ENCODE measurements around the gene SETSIP.
"Not testable (repeated sequence)": the region's sequence is repeated elsewhere in the genome, so short reads cannot be mapped to it uniquely, and the experiment has no call there.

Gene SETSIP, protein sequence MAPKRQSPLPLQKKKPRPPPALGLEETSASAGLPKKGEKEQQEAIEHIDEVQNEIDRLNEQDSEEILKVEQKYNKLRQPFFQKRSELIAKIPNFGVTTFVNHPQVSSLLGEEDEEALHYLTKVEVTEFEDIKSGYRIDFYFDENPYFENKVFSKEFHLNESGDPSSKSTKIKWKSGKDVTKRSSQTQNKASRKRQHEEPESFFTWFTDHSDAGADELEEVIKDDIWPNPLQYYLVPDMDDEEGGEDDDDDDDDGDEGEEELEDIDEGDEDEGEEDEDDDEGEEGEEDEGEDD

DNA sequence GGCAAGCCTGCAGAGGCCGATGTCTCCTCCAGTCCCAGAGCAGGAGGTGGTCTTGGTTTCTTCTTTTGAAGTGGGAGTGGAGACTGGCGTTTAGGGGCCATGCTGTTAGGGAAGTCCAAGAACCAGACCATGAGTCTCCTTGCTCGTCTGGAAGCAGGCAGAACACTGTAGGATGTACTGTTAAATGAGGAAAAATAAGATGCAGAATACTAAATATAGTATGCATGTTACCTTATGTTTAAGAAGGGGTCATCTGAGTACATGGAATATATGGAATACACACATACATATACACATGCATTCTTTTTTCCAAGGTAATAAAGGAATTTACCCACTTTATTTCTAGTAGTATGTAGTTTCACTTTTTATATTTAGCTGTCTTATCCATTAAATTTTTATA, at the start of gene SETSIP:
SETSIP (minus strand) TSS at position 101 of the 400 bp plus-strand sequence; CDS start at position 101, 0 bp downstream.
- DNase-seq = no peak

DNA sequence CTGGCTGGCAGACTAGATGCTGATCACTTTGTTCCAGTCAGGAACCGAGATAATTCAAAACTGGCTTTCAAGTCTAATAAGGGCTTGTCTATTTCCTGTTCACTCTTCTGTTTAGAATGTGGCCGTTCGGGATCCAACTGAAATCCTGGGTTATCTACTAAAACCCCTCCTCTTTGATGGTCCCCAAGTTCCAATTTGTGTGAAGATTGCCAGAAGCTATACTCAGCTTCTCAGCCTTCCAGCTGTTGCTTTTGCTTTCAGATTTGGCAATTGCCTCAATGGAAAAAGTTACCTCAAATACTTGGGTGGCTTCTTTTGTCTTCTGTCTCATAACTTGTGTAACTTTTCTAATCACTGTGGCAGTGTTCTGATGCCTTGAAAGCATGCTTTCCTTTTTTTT, 48.7 kb upstream of the SETSIP start:
- no peak for DNase-seq

DNA sequence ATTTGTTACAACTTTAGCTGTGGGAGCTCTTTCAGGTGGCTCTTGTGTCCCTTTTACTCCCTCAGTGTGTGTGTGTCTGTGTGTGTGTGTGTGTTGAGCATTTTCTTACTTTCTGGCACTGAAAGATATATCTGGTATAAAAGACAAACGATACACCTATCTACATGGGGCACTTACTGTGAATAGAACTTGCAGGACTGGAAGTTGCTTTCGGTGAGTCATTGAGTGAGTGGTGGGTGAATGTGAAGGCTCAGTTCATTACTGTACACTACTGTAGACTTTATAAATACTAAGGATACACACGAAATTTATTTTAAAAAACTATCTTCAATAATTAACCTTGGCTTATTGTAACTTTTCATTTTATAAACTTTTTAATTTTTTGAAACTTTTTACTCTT, 43.6 kb upstream of the SETSIP start:
- DNase-seq = no peak

DNA sequence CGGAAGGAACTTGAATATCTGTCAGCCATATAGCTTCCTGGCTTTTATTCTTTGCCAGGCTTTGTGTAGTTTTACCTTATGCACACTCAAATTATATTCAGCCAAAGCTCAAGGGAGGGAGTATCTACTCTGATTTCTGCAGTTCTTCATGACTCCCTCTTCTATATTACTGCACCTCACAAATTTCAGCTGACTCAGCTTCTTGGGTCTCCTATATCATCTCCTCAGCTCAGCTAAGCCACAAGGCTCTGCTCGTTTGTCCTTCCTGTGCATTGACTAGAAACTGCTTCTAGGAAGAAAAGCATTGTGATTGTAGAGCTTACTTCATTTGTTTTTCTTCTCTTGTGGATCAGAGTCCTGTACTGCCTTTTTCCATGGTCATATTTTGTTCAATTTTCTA, 42.3 kb upstream of the SETSIP start:
- no peak for DNase-seq

DNA sequence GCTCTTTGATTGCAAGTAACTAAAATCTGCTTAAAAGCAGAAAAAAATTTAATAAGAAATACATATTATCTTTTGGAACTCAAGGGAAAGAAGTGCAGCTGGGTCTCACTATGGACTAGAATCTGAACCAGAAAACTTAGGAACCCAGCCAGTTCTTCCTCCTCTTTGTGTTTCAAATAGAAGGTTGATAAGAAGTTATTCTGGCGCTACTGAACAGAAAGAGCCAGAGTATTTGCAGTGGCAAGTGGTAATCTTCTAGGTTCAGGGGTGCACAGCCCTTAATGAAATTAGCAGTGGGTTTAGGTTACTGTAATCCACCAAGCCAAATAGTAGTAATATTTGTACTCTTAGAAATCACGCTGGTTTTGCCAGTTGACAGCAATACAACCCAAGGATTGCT, 33.4 kb upstream of the SETSIP start:
- no peak for DNase-seq

DNA sequence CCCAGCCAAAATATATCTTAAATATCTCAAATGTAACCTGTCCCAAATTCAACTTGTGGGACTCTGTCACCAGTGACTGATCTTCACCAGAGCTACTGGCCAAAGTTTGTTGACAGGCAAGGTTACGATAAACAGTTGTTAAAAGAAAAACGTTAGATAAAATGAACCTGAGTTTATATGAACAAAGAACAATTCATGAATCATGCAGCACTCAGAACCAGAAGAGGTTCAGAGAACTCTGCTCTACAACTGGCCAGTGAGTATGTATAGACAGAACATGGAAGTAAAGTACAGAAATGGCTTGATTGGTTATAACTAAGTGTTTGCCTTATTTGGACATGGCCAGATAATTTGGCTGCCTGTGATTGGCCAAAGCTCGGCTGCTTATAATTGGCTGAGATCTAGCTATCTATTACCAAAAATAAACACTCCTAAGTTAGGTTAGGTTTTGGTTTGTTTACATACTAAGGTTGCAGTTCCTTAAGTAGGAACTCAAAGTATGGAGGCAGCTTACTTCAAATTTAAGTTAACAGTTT, 30.4 kb upstream of the SETSIP start:
- no peak for DNase-seq

DNA sequence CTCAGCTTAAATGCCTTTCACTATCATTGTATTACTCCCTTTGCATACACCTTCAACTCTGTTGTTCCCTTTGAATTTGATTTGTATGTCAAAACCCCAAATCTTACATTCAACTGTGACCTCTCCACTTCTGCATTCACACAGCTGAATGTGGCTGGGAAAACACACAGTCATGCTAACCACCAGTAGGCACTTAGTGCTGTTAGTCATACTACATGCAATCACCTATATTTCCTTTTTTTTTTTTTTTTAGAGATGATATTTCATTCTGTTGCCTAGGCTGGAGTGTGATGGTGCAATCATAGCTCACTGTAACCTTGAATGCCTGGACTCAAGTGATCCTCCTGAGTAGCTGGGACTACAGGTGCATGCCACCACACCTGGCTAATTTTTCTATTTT, 21.1 kb upstream of the SETSIP start:
- DNase-seq = no peak

DNA sequence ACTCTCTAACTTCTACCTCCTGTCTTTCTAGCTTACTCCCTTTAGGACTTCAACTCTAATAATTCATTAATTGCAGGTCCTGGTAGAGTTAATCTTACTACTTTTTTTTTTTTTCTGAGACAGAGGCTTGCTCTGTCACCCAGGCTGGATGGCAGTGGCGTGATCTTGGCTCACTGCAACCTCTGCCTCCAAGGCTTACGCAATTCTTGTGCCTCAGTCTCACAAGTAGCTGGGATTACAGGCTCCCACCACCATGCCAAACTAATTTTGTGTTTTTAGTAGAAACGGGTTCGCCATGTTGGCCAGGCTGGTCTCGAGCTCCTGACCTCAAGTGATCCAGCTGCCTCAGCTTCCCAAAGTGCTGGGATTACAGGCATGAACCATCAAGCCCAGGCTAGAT, 20.7 kb upstream of the SETSIP start:
- DNase-seq = no peak

DNA sequence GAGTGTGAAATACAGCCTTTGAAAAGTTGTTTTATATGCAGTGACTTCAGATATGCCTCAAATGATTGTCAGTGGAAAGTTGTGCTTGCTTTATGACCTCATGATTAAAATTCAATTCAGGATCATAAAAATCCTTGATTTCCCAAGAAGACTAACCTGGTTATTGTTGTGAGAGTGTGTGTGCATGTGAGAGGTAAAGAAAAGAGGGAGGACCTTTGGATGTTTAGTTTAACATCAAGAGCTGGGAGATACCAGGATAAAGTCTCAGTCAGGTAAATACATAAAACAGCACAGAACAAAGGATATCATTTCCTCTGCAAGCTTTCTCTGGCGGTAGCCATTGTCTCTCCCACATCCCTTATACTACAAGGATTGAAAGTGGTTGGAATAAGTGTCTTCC, 19.4 kb upstream of the SETSIP start:
- no peak for DNase-seq

DNA sequence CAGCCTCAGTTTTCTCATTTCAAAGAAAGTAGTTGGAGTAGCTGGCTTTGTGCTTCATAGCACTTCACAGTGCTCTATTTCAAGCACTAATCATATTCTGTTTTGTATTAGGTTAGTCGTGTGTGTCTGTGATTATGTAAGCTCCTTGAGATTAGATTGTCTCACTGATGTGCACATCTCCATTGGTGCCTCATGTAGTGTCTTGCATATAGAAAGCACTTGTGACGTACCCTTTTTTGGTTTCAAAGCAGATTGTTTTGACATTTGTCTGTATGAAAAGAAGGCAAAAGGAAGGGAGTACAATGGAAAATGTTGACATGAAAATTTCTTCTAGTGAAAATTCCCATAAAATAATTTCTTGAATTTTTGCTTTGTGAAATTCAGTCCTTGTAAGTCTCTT, 18.9 kb upstream of the SETSIP start:
- DNase-seq = no peak

DNA sequence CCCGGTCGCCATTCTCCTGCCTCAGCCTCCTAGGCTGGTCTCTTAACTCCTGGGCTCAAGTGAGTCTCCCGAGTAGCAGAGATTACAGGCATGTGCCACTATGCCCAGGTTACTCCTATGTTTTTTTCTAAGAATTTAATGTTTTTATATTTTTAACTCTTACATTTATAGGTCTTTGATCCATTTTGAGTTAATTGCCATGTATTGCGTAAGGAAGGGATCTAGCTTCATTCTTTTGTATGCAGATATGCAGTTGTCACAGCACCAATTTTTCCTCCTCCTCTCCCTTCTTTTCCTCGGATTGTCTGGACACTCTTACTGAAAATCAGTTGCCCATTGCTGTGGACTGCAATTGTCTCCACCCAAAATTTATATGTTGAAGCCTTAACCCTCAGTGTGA, 16.4 kb upstream of the SETSIP start:
- DNase-seq = no peak

DNA sequence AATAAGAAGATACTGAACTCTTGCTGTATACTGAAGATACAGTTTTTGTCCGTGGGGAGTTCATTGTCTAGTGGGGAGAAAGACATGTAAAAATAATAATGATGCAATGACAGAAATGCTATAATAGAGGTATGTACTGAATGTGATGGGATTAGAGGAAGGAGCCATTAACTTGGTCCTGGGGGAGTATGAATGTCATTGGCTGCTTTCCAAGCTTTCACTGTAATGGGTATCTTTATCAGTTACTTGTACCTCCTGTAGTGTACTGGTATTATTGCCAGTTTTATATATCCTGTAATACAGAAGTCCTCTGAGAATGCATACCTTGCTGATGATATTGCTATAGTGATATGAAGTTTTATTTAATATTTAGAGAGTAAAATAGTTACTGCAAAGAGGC, 12.3 kb upstream of the SETSIP start:
- DNase-seq = no peak

DNA sequence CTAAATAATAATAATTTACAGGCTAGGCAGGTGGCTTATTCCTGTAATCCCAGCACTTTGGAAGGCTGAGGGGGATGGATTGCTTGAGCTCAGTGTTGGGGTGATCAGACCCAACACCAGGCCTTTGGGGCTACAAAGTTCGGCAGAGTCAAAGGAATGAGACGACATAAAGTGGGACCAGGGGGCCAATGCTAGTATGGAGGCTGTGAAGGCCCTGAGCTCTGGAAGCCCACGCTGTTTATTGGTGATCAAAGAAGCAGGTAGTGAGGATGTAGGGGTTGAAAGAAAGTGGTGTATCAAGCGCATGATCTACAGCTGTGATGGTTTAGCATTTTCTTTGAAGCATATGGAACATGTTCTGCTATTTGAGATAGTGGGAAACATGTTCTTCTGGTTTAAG, 10.5 kb upstream of the SETSIP start:
- DNase-seq = no peak

DNA sequence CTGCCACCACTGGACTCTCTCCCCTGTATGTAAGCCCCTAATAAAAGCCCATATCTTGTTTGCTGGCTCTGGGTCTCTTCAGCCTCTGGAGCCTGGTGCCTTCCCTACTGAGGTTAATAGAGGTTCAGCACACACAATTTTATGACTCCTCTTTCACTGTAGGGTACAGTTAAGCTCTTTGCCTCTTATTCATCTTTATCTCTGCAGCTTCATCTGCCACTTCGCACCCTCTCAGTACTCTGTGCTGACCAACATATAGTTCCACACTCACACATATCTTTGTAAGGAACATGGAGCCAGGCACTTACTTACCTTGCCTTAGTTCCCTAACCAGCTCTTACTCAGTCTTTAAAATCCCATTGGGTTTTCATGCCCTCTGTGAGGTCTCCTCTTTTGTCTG, 9.4 kb upstream of the SETSIP start:
- no peak for DNase-seq

DNA sequence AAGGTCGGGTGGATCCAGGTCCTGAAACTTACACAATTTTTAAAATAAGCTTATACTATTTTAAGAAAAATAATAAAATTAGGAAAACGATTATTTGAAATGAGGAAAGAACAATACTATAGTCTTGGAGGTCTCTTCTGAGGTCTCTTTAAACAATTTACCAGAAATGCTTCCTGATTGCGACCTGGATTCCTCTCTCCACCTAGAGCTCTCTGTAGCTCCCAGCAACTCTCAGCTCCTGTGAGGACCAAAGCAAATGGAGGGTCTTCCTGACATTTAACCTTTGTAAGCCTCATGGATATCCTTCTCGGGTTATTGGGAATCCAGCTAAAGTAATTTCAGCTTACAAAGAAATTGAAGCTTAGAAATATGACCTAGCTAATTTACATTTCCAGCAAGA, 5.8 kb upstream of the SETSIP start:
- DNase-seq = no peak

DNA sequence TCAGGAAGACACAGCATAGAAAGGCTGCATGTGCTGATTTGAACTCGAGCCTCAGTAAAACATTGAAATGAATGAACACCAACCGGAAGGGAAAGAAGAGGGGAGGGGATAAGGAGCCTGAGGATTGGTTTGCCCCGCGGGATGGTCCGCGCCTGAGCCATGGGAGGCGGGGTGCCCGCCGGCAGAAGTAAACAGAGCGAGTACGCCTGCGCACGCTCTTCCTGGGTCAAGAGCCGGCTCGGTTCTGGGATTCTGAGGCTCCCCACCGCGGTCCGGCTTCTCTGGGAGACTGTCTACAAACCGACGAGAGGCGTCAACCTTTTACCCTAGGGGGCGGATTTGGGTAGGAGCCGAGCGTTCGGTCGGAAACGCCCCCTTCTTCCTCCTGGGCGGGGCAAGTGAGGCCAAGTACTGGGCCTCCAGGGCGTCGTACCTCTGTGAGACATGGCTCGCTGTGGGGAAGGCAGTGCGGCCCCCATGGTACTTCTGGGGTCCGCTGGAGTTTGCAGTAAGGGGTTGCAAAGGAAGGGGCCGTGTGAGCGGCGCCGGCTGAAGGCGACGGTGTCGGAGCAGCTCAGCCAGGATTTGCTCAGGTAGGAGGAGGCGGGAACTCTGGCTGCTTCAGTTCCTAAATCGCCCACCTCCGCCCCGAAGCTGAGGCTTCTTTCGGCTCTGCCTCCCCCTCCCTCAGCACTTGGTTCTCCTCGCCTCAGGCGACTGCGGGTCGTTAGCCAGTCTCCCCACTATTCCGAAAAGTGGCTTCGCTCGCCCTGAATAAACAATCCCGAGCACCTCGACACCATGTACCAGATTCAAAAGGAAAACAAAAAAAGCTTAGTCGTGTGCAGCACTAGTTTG, 5.1 kb upstream of the SETSIP start, which contains the start of gene BTBD8:
BTBD8 (plus strand) TSS at position 218 of the 858 bp plus-strand sequence; CDS start at position 445, 227 bp downstream.
- DNase-seq = peak; percentile 92

DNA sequence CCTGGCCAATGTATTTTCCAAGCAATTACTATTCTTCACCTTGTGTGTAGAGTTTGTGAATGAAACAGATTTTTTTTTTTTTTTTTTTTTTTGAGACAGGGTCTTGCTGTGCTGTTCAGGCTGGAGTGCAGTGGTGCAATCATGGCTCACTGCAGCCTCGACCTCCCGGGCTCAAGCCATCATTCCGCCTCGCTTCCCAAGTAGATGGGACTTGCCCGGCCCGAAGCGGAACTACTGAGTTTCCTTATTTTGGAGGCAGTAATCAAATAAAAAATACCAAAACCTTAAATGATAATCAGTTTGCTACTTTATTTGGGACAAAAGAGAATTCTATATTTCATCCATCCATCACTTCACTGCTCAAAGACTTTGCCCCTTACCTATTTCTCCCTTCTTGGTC, 4.2 kb upstream of the SETSIP start:
- no peak for DNase-seq

DNA sequence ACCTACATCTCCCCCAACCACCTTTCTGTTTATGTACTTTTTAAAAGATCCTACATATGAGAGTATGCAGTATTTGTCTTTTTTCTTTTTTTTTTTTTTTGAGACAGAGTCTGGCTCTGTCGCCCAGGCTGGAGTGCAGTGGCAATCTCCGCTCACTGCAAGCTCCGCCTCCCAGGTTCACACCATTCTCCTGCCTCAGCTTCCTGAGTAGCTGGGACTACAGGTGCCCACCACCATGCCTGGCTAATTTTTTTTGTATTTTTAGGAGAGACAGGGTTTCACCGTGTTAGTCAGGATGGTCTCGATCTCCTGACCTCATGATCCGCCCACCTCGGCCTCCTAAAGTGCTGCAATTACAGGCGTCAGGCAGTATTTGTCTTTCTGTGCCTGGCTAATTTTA, 2.9 kb upstream of the SETSIP start:
- DNase-seq = not testable (repeated sequence)

DNA sequence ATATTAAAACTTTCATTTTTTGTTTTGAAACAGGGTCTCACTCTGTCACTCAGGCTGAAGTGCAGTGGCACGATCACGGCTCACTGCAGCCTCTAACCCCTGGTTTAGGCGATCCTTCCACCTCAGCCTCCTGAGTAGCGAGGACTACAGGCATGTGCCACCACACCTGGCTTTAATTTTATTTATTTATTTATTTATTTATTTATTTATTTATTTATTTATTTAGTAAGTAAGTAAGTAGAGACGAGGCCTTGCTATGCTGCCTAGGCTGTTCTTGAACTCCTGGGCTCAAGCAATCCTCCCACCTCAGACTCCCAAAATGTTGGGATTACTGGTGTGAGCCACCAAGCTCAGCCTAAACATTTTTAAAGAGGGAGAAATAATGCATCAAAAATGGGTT, 1.2 kb upstream of the SETSIP start:
- DNase-seq = no peak

DNA sequence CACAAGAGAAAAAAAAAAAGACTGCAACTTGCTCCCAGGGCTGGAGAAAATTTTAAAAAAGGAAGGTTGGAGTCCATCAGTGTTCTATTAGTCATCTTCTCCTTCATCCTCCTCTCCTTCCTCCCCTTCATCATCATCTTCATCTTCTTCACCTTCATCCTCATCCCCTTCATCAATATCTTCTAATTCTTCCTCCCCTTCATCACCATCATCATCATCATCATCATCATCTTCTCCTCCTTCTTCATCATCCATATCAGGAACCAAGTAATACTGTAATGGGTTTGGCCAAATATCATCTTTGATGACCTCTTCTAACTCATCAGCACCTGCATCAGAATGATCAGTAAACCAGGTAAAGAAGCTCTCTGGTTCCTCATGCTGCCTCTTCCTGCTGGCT, 765 bp downstream of the SETSIP start:
- DNase-seq = not testable (repeated sequence)

DNA sequence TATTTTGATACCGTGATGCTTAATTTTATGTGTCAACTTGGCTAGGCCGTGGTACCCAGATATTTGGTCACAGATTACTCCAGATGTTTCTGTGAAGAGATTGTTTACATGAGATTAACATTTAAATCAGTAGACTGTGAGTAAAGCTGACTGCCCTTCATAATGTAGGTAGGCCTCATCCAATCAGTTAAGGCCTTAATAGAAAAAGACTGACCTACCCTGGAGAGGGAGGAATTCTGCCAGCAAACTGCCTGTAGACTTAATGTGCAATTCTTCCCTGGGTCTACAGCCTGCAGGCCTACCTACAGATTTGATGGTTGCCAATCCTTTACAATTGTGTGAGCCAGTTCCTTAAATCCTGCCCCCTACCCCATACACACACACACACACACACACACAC, 4.3 kb downstream of the SETSIP start:
- DNase-seq = no peak

DNA sequence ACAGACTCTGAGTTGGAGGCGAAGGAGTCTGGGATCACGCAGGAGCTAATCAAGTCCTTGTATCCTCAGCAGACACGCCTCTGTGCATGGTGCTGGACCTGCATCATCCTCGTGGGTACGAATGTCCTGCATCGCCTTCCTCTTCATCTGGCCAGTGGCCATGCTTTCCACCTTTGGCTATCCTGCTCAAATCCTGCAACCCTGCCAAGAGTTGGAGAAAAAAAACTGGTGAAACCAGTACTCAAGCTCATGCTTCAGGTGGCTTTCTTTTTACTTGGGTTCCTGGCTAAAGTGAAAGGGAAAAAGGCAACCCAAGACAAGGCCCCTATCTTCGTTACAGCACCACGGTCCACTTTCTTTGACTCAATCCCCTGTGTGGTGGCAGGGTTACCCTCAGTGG, 8.9 kb downstream of the SETSIP start:
- DNase-seq = no peak

DNA sequence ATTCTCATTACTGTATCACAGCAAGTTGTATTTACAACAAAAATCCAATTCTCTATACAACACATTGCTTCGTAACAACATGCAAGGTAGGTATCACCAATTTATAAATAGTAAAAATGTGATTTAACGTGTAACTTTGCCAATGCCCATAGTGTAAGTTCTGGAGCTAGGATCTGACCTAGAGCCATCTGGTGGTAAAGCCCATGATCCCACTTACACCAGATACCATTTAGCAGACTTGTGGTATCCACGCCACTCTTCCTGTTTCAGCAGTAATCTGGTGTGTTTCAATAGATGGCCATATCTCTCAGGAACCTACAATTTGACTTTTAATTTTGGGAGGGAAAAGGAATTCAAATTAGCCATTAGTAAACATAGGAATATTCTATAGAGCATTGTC, 10.2 kb downstream of the SETSIP start:
- no peak for DNase-seq

DNA sequence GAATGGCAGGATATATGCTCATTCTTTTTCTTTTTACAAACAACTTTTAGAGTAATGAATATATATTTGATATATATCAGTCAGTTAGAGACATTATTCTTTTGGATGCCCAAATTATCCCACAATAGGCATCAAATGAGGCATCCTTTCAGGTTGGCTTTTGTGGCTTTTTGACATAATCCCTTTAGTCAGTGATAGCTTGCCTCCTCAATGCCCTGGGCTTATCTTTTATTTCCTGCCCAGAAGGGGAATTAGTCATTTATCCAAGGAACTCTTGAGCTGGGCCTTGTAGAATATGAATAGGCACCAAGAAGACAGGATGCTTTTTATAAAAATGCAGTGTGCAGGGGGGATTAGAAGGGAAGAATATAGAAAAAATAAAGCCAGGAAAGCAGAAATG, 23.3 kb downstream of the SETSIP start:
- no peak for DNase-seq

All from CD4-positive, alpha-beta T cell treated with Interleukin-17A for 4 hours (primary cell).